HG03342 (cell line): ENCODE data around the gene C19orf12.
A peak's percentile ranks its signal among the peaks of the same experiment; 100 is the strongest.

Experiments used
- ATAC-seq: cut with Tn5 transposase; IDR thresholded peaks from one replicate; pipeline ENCODE4 v1.9.1; 2021; ENCODE audit warnings: mild to moderate bottlenecking, moderate library complexity; ENCODE audit not compliant: unreplicated experiment

The C19orf12 gene

GRCh38 chr19:29714953-29715700 is at the start of gene C19orf12:
Gene C19orf12, minus strand, starts transcription at chr19:29715261. Its CDS starts 6,848 bp downstream, at chr19:29708413.
- ATAC-seq = peak; percentile 62

- no peak for ATAC-seq
Observed at GRCh38 chr19:29764361-29764760, 49.3 kb upstream of the C19orf12 start.

DNA sequence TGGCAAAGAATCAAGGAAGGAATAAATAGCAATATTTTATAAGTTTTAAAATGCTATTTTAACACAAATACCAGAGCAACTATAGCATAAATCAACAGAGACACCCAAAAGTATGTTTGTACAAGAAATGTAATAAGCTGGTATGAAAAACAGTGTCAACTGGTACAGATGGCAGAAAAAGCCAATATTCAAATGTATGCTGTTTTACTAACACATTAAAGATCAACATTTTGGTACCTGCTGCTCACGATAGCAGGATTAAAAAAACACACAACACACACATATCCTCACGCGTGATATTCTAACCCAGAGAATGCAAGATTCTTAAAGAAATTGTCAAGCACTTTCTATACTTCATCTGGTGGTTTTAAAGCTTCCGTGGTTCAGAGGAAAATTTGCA is 48.1 kb upstream of the C19orf12 start:
- ATAC-seq = no peak

- no peak for ATAC-seq
Observed at GRCh38 chr19:29761575-29762232, 46.6 kb upstream of the C19orf12 start.

- ATAC-seq = no peak
Observed at GRCh38 chr19:29760752-29761502, 45.9 kb upstream of the C19orf12 start.

- no peak for ATAC-seq
Observed at GRCh38 chr19:29759359-29759758, 44.3 kb upstream of the C19orf12 start.

DNA sequence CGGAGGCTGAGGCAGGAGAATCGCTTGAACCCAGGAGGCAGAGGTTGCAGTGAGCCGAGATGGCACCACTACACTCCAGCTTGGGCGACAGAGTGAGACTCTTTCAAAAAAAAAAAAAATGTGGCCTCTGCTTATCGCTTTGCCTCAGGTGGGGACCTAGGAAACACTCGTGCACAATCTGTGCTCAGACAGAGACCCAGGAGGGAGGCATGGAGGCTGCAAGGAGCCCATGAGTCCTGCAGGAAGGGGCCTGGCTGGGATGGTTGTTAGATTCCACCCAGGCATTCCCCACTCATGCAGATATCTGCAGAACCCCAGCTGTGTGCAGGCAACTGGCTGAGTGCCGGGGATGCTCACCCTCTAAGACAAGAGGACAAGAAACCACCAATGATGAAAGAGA is 43.8 kb upstream of the C19orf12 start:
- ATAC-seq = no peak

DNA sequence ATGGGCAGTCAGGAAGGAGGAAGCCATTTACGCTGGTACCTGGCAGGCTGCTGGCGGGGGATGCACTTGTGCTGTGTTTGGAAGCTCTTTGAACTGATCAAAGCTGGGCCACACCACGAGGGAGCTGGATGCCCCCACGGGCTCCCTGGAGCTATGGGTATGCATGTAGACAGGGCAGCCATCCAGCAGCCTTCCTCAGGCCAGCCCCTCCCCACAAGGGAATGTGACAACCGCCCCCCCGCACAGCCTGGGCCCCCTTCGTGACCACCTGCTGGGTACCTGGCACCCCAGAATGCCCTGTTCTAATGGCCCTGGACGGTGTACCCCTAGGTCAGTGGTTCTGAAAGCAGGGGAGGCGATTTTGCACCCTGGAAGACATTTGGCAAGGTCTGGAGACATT is 42.5 kb upstream of the C19orf12 start:
- ATAC-seq = no peak

GRCh38 chr19:29753934-29754305 is 38.9 kb upstream of the C19orf12 start:
- no peak for ATAC-seq

DNA sequence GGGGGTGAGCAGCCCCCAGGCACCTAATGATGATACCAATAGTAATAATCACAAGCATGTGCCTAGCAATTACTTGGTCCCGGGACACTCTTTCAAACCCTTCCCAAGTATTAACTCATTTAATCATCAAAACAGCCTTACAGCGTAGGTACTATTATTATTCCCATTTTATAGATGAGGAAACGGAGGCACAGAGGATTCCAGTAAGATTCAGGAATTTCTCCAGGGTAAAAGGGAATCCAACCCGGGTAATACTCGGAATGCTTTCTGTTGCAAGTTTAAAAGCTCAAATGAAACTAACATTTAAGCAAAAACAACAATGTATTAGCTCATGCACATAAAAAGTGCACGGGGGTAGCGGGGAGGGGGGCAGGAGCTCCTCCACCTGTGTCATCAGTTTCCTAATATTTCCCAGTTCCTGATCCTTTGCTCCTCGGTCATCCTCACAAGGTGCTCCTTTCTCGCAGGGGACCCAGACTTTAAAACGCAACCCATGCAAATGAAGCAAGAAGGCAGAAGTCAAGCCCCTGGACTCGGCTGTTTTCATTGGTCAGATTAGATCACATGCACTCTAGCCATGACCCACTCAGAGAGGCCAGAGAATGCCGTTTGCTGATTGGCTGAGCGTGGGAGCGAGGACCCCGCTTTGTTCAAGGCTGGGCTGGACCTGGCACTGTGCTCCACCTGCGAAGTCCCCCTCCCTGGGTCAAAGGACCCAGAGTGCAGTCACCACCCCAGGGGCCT is 38.3 kb upstream of the C19orf12 start:
- no peak for ATAC-seq

DNA sequence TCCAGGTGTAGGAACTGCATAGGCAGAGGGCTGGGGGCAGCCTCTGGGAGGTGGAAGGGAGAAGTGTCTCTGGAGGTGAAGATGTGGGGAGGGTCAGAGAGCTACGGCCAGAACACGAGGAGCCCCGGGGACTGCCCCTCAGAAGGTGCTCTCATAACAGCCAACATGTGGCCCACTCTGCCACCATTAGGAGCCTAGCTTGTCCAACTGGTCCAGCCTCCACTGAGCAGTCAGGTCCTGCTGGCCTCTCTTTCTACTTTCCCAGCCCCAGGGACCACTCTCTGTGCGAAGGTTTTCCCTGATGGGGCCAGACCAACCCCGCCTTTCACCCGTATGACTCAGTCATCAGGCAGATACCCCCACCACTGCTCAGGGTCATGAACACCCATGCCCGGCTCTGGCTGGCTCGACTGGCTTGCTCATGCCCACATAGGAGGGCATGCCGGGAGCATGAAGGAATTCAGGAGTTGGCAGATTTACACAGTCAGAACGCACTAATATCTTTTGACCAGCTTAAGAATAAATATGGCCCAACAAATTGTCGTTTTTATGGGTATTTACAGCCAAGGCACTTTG is 37.5 kb upstream of the C19orf12 start:
- no peak for ATAC-seq

GRCh38 chr19:29751932-29752331 is 36.9 kb upstream of the C19orf12 start:
- no peak for ATAC-seq

DNA sequence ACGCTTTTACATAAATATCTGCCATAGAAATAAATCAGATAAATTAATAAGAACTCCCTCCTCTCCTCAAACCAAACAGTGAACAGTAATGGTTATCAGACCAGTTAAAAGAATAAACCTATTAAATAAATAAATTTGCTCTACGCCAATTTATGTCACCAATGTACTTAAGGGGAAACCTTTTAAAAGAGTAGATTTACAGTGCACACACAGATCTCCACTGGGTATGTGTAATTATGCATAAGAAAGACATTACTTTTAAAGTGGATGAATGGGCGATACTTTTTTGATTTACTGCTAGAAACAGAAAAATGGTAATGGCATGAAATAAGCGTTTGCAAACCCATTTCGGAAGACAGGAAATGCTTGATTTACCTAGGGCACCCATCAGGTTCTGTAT is 34.9 kb upstream of the C19orf12 start:
- ATAC-seq = no peak

- ATAC-seq = no peak
Observed at GRCh38 chr19:29748996-29749849, 34.2 kb upstream of the C19orf12 start.

GRCh38 chr19:29745253-29745652 is 30.2 kb upstream of the C19orf12 start:
- no peak for ATAC-seq

GRCh38 chr19:29743681-29744080 is 28.6 kb upstream of the C19orf12 start:
- ATAC-seq = no peak

GRCh38 chr19:29741776-29742175 is 26.7 kb upstream of the C19orf12 start:
- no peak for ATAC-seq

DNA sequence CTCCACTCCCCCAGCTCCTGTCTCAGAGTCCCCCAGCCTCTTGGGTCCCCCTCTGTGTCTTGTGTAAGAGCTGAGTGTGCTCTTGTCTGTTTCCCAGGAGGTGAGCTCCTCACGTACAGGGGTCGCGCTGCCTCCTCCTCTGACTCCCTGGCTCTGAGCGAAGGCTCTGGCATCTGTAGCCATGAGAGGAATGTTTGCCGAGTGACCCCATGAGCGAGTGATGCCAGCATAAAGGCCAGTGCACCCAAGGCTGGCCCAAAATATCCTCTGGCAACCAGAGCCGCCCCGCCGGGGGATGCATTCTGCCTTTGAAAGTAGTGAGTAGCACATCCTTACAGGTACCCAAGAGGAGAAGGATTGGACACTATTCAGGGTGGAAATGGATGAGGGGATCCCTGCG is 26.2 kb upstream of the C19orf12 start:
- ATAC-seq = no peak

GRCh38 chr19:29737461-29738000 is 22.5 kb upstream of the C19orf12 start:
- no peak for ATAC-seq

DNA sequence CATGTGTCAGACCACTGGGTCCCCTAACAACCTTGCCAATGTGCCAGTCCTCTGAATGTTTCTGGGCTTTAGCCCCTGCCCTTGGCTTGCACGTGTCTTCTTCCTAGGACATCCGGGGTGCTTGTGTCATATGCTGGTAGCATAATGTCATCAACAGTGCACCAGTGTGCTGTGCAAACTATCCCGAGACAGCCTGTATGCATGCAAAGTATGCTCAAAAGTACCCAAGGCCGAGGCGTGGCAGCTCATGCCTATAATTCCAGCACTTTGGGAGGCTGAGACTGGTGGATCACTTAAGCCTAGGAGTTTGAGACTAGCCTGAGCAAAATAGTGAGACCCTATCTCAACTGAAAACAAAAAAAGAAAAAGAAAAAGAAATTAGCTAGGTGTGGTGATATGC is 20.8 kb upstream of the C19orf12 start:
- ATAC-seq = no peak
